Measurements from ENCODE around the gene MTUS2. TPM values are rescaled to one million over a fixed set of nuclear protein-coding genes. Genes with fewer than 3 reads are reported as not detected.

MTUS2 gene
- total RNA-seq, 1 experiment from 2014 or later = under 0.01 TPM

GRCh38 chr13:29396446-29396845, 576.3 kb downstream of the MTUS2 start:
- DNase-seq (ENCODE audit: low read depth) = no peak

DNA sequence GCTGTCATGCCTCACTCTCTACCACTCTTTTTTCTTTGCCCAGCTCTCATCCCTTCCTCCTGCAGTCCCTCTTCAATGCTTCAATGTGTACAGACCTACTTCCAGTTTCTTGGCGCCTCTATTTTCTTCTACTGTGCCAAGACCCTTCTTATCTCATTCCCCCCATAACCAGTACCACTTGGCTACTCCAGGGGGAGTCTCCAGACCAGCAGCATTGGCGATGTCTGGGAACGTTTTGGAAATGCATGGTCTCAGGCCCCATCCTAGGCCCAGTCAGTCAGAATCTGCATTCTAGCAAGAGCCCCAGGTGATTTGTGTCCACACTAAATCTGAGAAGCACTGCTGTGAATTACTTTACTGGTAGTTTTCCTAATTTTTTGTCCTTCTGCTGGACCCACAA, 577.1 kb downstream of the MTUS2 start:
- DNase-seq (ENCODE audit: low read depth) = no peak

- peak; percentile 56 for DNase-seq (ENCODE audit: low read depth)
These were observed 582.1 kb downstream of the MTUS2 start for GRCh38 chr13:29402166-29402636.

GRCh38 chr13:29405401-29405800, 585.3 kb downstream of the MTUS2 start:
- DNase-seq (ENCODE audit: low read depth) = no peak

DNA sequence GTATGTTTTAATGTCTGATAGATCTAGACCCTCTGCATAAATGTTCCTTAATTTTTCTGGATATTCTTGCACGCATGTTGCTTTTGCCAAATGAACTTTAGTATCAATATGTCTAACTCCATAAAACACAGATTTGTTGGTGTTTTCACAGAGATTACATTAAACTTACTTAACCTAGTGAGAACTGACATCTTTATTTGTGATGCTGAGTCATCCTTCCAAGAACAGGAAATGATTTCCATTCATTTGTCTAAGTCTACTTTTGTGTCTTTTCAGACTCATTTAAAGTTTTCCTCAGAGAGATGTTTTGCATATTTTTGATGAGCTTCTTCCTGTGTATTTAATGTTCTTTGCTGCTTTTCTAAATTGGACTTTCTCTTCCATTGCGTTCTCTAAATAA, 591.3 kb downstream of the MTUS2 start:
- DNase-seq (ENCODE audit: low read depth) = no peak

- DNase-seq (ENCODE audit: low read depth) = no peak
These were observed 597.9 kb downstream of the MTUS2 start for GRCh38 chr13:29418026-29418425.

DNA sequence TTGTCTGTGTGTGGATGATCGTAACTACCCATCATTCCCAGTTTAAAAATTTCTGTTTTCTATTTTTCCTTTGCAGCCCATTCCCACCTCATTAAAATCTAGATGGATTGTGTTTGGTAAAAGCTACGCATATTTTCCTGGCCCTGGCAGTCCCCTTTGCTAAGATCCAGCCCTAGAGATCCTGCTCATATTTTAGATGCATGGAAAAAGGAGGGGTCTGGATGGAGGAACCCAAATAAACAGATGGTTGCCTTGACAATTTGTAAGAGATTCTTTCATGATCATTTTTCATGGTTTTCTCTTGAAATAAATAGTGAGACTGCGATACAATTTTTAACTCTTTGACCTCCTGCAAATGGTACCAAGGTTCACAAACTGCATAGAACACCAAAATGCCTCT, 601.0 kb downstream of the MTUS2 start:
- DNase-seq (ENCODE audit: low read depth) = no peak

DNA sequence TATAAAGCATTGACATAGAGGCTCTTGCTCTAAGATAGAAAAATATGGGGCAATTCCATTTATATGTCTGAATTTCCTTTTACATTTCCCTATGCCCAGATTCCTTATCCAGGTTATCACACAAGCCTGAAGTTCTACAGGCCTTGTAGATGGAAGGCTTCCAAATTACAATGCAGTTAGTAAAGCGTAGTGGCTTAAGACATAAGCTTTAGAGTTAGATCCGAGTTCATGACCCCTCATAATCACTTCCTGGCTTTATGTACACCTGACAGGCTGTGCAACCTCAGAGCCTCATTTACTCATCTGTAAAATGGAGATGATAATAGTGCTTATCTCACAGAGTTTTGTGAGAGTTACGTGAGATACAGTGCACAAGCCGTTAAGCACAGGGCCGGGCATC, 601.9 kb downstream of the MTUS2 start:
- DNase-seq (ENCODE audit: low read depth) = no peak

DNA sequence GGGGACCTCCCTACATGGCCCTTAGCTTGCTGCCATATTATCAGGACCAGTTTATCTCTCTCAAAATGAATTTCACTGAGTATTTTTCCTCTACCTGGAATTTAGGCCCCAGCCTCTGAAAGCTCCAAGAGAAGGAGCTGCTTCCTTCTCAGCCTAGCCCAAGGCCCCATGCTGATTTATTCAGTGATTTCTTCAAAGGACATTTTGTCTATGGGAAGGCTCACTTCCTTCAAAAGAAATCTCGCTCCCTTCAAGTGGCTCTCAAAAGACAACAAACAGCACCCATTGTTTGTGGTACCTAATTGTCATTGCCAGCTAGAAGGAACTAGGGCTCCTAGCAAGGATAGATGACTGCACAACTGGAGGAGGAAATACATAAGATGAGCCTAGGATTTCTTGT, 602.9 kb downstream of the MTUS2 start:
- no peak for DNase-seq (ENCODE audit: low read depth)

DNA sequence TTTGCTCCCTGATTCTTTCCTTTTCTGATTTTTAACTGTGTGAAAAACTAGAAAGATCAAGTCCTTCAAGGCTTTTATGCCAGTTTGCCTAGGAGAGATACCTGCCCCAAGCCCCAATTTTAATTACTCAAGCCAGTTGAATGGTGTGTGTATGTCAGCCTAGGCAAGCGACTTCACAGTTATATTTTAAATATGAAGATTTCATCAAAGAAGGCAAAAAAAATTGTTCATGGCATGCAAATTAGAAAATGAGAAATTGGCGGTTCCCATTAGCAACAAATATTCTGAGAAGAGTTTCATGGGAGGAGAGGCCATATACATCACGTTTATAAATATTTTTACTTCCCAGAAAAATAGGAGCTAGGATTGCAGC, 607.8 kb downstream of the MTUS2 start:
- no peak for DNase-seq (ENCODE audit: low read depth)

DNA sequence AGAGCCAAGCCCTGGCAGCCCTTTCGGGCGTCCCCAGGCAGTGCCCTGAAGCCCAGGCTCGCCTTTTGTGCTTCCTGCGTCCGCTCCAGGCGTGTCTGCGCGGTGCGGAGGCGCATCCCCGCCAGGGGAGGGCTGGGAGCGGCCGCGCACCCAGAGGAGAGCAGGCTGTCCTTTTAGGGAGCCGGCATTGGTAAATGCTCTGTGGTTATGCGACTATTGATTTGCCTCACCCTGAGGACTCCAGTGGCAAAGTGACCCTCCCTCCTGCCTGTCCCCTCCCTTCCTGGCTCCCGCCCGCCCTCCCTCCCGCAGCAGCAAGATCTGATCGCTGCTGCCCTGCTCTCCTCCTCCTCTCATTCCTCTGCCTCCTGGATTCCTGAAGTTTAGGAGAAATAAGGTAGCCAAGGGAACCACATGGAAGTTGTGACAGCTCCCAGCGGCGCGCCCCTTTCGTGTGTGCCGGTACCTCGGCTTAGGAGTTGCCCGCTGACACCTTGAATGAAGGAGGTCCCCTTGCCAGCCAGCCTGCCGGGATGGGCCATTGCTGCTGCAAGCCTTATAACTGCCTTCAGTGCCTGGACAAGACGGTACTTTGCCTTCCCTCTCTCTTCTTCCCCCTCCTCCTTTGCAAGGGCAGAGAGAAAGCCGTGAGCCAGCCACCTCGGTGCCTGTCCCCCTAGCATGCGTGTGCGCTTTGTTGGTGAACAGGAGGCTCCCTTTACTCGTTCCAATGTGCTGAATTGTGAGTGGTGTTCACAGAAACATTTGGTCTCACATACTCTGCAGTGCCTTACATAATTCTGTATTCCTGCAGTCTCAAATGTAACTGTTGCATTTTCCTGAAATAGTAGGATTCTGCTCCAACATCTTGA, 608.4 kb downstream of the MTUS2 start:
- DNase-seq (ENCODE audit: low read depth) = peak; percentile 22

- DNase-seq (ENCODE audit: low read depth) = no peak
These were observed 609.3 kb downstream of the MTUS2 start for GRCh38 chr13:29429286-29429900.

- DNase-seq (ENCODE audit: low read depth) = peak; percentile 4
These were observed 614.2 kb downstream of the MTUS2 start for GRCh38 chr13:29434217-29434945.

DNA sequence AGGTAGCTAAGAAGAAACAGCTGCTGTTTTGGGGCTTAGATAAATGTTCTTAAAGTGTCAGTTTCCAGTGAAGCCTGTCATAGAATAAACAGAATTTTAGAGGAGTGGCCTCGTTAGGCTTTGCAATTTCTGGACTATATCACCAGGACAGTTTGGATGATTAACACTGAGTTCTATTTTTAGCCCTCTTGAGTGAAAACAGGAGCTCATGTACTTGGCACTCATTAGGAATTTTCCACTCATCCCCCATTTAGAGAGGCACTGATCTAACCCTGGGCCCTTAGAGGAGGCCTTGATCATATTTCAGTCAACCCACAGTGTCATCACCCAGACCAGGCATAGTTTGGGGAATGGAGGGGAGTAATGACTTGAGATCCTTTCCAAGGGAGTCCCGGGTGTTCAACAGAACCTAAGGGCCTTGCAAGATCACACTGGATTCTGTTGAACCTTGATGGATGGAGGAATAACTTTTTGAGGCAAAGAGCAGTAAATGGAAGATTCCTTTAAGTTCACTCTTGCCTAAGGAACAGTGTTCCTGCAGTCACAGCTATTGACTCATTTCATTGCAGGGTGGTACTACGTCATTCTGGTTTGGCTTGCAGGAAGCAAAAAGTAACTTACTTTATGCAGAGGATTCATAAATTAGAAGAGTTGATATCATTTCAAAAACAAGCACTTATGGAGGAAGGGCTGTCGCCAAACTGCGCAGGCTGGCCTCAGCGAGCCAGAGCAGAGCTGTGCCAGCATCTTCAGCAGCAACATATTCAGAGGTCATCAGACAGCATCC, 615.2 kb downstream of the MTUS2 start:
- DNase-seq (ENCODE audit: low read depth) = peak; percentile 69

- peak; percentile 73 for DNase-seq (ENCODE audit: low read depth)
These were observed 616.2 kb downstream of the MTUS2 start for GRCh38 chr13:29436291-29436690.

DNA sequence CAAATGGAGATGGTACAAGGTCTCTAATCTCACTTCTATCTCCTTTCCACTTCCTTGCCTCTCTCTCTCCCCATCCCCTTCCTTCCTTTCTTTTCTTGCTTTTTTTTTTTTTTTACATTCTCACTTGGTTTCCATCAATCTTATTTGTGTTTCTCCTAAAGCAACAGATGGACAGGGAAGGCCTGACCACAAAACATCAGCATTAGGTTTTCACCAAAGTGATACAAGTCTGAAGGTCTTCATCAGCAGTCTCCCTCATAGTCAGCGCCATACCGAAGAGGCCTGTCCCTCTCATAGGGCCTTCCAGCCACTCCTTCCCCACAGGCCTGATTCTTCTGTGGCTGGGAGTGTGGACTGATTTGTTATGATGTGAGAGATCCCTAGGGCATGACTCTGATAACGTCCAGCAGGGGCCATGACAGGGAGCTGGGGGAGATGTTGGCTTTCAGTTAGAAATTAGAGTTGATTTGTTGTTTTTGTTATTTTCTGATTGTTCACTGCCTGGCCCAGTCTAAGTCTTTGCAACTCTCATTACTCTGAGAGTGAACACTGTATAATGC, 616.7 kb downstream of the MTUS2 start:
- peak; percentile 5 for DNase-seq (ENCODE audit: low read depth)

GRCh38 chr13:29438769-29439168, 618.6 kb downstream of the MTUS2 start:
- no peak for DNase-seq (ENCODE audit: low read depth)

DNA sequence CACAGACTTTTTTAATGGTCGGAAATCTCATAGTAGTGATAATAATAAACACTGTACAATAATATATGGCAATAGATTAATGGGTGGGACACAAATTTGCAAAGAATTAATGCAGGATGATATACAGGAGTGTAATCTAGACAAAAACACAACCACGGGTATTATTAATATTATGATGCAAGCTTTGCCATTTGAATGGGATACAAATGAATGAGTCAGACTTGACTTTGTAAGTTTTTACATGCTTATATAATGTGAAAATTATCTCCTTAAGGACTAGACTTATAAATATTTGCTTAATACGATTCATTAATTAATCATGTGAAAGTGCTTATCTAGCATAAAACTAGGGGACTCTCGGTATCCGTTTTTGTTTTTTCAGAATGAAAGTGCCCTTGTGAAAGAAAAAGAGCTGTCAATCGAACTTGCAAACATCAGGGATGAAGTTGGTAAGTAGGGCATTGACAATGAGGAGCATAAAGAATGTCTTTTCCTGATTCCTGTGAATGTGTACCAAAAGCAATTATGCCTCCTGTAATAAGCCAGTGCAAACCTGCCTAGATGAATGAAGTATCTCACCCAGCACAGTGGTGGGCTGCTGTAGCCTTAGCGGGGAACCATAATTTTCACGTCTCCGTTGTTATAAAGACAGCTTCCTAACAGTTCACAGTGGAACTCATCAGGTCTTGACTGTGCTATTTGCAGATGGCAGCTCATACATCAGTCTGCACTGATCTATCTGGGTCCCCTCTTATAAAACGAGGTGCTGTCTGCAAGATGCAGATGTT, 619.7 kb downstream of the MTUS2 start:
- DNase-seq (ENCODE audit: low read depth) = no peak

- DNase-seq (ENCODE audit: low read depth) = no peak
These were observed 621.2 kb downstream of the MTUS2 start for GRCh38 chr13:29441306-29441705.

- DNase-seq (ENCODE audit: low read depth) = no peak
These were observed 625.9 kb downstream of the MTUS2 start for GRCh38 chr13:29446016-29446415.

GRCh38 chr13:29448174-29448573, 628.0 kb downstream of the MTUS2 start:
- DNase-seq (ENCODE audit: low read depth) = no peak

Data from Daoy (cell line).